IPS-15b (cell line): ENCODE results near the gene DDX23.

ENCODE experiments used
- H3K27me3 ChIP-seq: one replicate; pipeline ENCODE4 v1.6.1; 2013; ENCODE audit warnings: low read length; ENCODE audit not compliant: control insufficient read depth, insufficient read depth
- H3K36me3 ChIP-seq: one replicate; pipeline ENCODE4 v1.6.1; 2013; ENCODE audit warnings: low read length; ENCODE audit not compliant: control insufficient read depth, insufficient read depth
- H3K4me1 ChIP-seq: one replicate; pipeline ENCODE4 v1.6.1; 2013; ENCODE audit warnings: mild to moderate bottlenecking, low read length; ENCODE audit not compliant: control insufficient read depth, insufficient read depth
- H3K4me3 ChIP-seq: one replicate; pipeline ENCODE4 v1.5.1; 2013; ENCODE audit warnings: low read depth, low read length
- H3K9ac ChIP-seq: one replicate; pipeline ENCODE4 v1.6.1; 2013; ENCODE audit warnings: low read depth, mild to moderate bottlenecking, low read length
- H3K9me3 ChIP-seq: one replicate; pipeline ENCODE4 v1.6.1; 2013; ENCODE audit warnings: mild to moderate bottlenecking, low read length; ENCODE audit not compliant: control insufficient read depth, insufficient read depth

DDX23 gene

DNA sequence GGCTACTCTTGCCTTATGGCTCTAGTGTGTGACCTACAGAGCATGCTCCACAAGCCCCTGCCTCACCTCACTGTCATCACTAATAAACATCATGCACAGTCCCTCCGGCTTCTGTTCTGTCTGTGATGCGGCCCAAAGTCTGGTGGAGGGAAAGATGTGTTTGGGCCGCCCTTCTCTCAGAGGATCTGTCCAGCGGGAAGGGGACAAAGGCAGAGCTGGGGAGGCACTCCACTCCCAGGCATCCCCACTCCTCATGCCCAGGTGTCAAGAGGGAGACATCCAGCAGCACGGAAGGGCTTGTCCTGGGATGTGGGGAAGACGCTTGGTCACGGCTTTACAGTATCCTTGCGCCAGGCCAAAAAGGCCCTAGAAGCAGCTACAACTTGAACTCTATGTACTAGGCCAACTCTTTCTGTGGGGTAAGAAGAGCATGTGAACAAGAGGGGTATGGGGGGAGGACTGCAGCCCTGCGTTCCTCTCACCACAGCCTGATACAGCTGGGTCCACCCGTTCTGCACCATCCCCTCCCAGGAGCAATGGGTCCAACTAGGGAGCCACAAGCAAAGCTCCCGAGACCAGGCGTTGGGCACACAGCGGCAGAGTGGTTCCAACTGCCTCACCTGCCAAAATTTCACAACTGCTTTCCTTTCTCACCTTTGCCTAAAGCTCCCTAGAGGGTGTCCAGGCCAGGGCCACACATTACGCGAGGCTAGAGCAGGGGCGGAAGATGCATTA lies 23.0 kb downstream of the DDX23 start:
- no peak overlapping the region for H3K9ac ChIP-seq
- no peaks in the 10 kb centered on the region for H3K9me3 ChIP-seq
- no peak overlapping the region for H3K4me3 ChIP-seq
- peaks cover 3% of the 10 kb centered on the region for H3K4me1 ChIP-seq
- H3K36me3 ChIP-seq = peaks cover 62% of the 10 kb centered on the region
- H3K27me3 ChIP-seq = no peaks in the 10 kb centered on the region

DNA sequence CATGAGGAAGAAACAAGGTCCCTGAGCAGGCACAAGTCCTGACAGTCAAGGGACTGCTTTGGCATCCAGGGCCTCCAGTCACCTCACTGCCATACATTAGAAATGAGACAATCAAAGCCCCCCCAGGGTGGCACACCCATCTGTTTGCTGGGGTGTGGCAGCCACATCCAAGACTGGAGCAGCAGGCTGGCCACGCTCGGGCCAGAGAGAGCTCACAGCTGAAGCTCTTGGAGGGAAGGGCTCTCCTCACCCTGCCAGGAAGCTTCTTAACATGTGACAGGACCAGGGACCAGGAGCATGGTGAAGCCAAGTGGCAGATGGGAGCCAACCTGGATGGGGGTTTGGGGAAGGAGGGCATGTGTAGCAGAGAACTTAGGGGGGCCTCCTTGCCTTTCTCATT lies 23.7 kb downstream of the DDX23 start:
- H3K27me3 ChIP-seq = no peaks in the 10 kb centered on the region
- H3K4me3 ChIP-seq = no peak overlapping the region
- no peaks in the 10 kb centered on the region for H3K9me3 ChIP-seq
- H3K4me1 ChIP-seq = peaks cover 6% of the 10 kb centered on the region
- H3K9ac ChIP-seq = no peak overlapping the region
- peaks cover 56% of the 10 kb centered on the region for H3K36me3 ChIP-seq

DNA sequence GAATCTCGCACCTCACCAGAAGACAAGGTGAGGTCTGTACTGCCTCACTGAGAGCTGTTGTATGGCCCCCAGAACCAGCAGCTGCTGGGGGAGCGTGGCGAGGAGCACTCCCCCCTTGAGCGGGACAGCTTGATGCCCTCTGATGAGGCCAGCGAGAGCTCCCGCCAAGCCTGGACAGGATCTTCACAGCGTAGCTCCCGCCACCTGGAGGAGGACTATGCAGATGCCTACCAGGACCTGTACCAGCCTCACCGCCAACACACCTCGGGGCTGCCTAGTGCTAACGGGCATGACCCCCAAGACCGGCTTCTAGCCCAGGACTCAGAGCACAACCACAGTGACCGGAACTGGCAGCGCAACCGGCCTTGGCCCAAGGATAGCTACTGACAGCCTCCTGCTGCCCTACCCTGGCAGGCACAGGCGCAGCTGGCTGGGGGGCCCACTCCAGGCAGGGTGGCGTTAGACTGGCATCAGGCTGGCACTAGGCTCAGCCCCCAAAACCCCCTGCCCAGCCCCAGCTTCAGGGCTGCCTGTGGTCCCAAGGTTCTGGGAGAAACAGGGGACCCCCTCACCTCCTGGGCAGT lies 24.4 kb downstream of the DDX23 start:
- Histone ChIP-seq H3K9ac (no peak overlapping the region), H3K4me1 (peaks cover 6% of the 10 kb centered on the region), H3K4me3 (no peak overlapping the region), H3K36me3 (peaks cover 49% of the 10 kb centered on the region), H3K27me3 (no peaks in the 10 kb centered on the region), H3K9me3 (no peaks in the 10 kb centered on the region)

DNA sequence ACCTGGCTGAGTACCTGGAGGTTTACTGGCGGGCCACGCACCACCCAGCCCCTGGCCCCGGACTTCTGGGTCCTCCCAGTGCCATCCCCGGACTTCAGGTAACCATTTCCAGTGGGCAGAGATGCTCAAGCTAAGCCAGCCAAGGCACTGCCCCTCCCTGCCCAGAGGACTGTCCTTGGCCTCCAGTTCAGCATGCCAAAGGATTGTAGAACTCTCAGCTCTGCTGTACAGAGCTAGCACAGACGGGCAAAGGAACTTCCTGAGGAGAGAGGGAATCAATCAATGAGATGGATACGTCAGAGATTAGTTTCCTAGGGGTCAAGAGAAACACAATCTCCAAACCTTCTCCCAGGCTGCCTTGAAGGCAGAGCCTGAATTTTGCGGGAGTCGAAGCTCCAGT lies 24.9 kb downstream of the DDX23 start:
- Histone ChIP-seq H3K9ac (no peak overlapping the region), H3K4me1 (peaks cover 6% of the 10 kb centered on the region), H3K9me3 (no peaks in the 10 kb centered on the region), H3K4me3 (no peak overlapping the region), H3K27me3 (peaks cover 2% of the 10 kb centered on the region), H3K36me3 (peaks cover 44% of the 10 kb centered on the region)

DNA sequence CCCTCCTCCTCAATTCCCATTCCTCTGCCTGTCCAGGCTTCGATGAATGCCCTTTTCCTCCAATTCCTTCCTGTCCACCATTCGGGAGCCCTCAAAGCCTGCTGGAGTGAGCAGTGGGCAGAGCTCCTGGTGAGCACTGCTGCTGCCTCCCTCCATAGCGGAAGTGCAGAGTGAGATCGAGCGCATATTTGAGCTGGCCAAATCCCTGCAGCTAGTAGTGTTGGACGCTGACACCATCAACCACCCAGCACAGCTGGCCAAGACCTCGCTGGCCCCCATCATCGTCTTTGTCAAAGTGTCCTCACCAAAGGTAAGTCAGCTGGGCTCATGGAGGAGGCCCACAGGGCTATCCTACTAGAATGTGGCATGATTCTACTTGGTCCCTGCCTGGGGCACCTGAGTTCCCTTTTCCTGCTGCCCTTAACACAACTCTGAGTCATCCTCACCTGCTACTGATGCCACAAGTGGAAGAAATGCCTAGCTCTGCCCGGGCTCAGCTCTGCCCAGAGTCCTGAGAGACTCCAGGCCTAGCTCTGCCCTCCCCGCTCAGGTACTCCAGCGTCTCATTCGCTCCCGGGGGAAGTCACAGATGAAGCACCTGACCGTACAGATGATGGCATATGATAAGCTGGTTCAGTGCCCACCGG lies 25.6 kb downstream of the DDX23 start:
- peaks cover 38% of the 10 kb centered on the region for H3K36me3 ChIP-seq

DNA sequence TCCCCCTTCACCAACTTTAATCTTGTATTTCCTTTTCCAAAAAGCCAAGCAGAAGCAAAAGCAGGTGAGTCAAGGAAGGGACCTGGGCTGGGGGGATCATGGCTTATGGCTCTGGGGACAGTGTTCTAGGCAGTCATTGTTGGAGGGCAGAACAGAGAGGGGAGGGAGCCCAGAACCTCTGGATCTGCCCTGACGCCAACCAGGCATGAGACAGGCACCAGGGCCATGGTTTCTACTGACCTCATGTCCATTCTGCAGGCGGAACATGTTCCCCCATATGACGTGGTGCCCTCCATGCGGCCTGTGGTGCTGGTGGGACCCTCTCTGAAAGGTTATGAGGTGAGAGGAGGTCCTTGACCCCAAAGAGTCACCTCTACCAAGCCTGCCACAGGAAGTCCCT lies 27.1 kb downstream of the DDX23 start:
- peak overlapping the region; percentile 37 for H3K9ac ChIP-seq
- peaks cover 12% of the 10 kb centered on the region for H3K4me1 ChIP-seq
- H3K4me3 ChIP-seq = no peak overlapping the region
- H3K36me3 ChIP-seq = peaks cover 24% of the 10 kb centered on the region
- peaks cover 11% of the 10 kb centered on the region for H3K27me3 ChIP-seq
- no peaks in the 10 kb centered on the region for H3K9me3 ChIP-seq

More for the DNA sequence above, 25.6 kb downstream of the DDX23 start:
- Histone ChIP-seq H3K9me3 (no peaks in the 10 kb centered on the region), H3K9ac (no peak overlapping the region), H3K4me3 (no peak overlapping the region), H3K27me3 (peaks cover 2% of the 10 kb centered on the region), H3K4me1 (peaks cover 6% of the 10 kb centered on the region)

DNA sequence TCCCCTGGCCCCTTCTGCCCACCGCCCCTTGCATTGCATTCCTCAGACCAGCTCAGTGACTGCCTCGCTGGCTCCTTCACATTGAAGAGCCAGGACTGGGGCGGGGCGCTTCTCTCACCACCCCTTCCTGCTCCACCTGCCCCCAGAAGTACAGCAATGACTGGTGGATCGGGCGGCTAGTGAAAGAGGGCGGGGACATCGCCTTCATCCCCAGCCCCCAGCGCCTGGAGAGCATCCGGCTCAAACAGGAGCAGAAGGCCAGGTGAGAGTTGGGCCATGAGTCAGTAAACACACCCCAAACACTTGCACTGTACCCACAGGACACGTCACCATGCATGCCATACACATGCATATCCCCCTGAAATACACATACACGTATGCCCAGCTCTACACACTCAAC lies 27.9 kb downstream of the DDX23 start:
- H3K27me3 ChIP-seq = peaks cover 19% of the 10 kb centered on the region
- H3K4me1 ChIP-seq = peaks cover 13% of the 10 kb centered on the region
- H3K36me3 ChIP-seq = peaks cover 18% of the 10 kb centered on the region
- no peak overlapping the region for H3K9ac ChIP-seq
- H3K4me3 ChIP-seq = peak overlapping the region; percentile 3
- H3K9me3 ChIP-seq = no peaks in the 10 kb centered on the region

DNA sequence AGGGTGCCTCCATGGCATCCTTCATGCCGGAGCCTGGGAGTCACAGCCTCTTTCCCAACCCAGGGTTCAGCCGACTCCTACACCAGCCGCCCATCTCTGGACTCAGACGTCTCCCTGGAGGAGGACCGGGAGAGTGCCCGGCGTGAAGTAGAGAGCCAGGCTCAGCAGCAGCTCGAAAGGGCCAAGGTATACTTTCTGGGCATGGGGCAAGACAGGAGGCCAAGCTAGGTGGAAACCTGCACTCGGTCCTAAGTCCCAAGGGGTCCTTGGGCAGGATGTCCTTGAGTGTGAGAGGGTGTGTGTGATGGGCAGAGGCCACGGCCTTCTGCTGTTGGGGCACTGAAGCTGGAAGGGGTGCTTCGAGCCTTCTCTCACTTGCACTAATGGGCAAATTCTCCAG lies 28.7 kb downstream of the DDX23 start:
- Histone ChIP-seq H3K27me3 (peaks cover 21% of the 10 kb centered on the region), H3K4me3 (no peak overlapping the region), H3K36me3 (peaks cover 10% of the 10 kb centered on the region), H3K9me3 (no peaks in the 10 kb centered on the region), H3K9ac (no peak overlapping the region), H3K4me1 (peaks cover 13% of the 10 kb centered on the region)

DNA sequence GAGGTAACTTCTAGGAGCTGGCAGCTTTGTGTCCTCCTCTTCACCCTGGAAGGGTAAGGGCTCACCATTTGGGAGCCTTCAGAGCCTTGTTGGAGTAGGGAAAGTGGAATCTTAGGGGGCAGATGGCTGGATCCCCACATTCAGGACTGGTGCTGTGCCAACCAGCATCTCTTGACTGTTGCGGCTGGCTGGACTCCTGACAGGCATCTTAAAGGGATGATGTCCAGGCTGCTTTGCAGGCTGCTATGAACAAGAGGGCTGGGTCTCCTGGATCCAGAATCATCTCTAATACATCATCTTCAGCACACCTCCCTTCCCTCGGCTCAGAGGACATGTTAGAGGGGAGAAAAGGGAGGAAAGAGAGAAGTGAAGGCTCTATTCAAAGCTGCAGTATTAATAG lies 29.3 kb downstream of the DDX23 start:
- H3K4me3 ChIP-seq = no peak overlapping the region
- no peaks in the 10 kb centered on the region for H3K9me3 ChIP-seq
- no peak overlapping the region for H3K9ac ChIP-seq
- H3K36me3 ChIP-seq = peaks cover 7% of the 10 kb centered on the region
- peaks cover 13% of the 10 kb centered on the region for H3K4me1 ChIP-seq
- peaks cover 25% of the 10 kb centered on the region for H3K27me3 ChIP-seq

DNA sequence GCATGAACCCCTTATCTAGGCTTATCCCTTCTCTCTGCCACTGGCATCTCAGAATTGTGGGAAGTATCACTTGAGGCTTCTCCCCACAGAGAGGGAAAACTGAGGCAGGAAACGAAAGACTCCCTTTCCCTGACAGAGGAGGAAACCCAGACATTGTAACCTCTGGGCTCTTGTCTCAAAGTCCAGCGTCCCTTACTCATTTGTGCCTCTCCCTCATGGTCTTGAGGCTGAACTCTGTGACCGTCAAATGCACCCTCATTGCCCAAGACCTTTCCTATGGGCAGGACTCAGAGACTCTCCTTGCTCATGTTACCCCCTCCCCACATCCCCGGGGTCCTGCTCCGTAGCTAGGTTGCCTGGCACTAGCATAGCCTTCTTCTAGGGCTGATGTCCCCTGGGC lies 29.8 kb downstream of the DDX23 start:
- Histone ChIP-seq H3K27me3 (peaks cover 30% of the 10 kb centered on the region), H3K36me3 (peaks cover 4% of the 10 kb centered on the region), H3K4me1 (peaks cover 15% of the 10 kb centered on the region), H3K4me3 (no peak overlapping the region), H3K9ac (no peak overlapping the region), H3K9me3 (no peaks in the 10 kb centered on the region)

DNA sequence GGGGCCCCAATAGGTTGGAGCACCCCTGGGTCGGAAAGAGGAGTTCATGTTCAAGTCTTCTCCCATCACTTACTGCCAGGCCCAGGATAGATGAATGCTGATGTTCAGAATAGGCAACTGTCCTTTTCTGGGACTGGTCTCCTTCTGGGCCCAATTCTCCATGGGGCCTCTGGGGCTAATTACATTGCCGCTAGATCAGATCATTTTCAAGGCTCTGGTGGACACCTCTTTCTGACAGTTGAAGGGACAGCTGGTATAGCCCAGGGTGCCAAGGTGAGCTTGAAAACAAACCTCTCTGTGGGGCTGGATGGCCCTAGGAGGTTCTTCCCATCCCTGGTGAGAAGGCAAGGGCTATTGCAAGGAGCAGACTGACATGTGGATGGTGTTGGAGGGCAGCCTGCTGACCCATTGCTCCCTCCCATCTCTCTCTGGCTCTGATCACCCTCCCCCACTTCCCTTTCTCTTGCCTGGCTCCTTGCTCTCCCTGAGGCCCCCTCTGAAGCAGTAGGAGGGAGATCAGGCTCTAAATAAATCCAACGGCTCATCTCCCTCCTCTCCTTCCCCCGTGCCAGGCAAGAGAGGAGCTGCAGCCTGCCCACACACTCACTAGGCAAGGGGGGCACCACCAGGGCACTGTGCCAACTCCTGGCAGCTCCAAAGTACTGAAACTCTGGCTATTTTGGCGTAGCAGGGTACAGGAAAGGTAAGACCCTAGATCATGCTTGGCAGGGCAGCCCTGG lies 31.8 kb downstream of the DDX23 start:
- no peak overlapping the region for H3K4me3 ChIP-seq
- H3K9me3 ChIP-seq = no peaks in the 10 kb centered on the region
- H3K27me3 ChIP-seq = peaks cover 47% of the 10 kb centered on the region
- no peaks in the 10 kb centered on the region for H3K36me3 ChIP-seq
- peaks cover 18% of the 10 kb centered on the region for H3K4me1 ChIP-seq
- H3K9ac ChIP-seq = no peak overlapping the region
